Endothelial cell of umbilical vein (primary cell): Measurements from ENCODE around the gene SDCCAG8. TPM values are rescaled to one million over a fixed set of nuclear protein-coding genes. Genes with fewer than 3 reads are reported as not detected.

Source experiments
- BruUV-seq: library from RNA; stranded (reverse); fragments of 400-500 nt; replicated peaks from 2 replicates; lab custom pipeline; 2021; lab: Mats Ljungman, UMichigan
- CTCF ChIA-PET: fragments of 300-600, 350-600 bp; sonication (Branson Sonifier 250); formaldehyde crosslinking; loops from one replicate; lab custom pipeline; 2021; ENCODE audit warnings: antibody characterized with exemption, inconsistent platforms; lab: Charles Lee
- POLR2A ChIA-PET: fragments of 300-600, 350-600 bp; sonication (Branson Sonifier 250); formaldehyde crosslinking; loops from one replicate; lab custom pipeline; 2021; ENCODE audit warnings: antibody characterized with exemption, inconsistent platforms; lab: Charles Lee
- DNase-seq: peaks from one replicate; pipeline ENCODE4 v3.0.0-alpha.2; 2011; ENCODE audit warnings: low read depth, low spot score
- FAIRE-seq: peaks from 2 replicates; lab custom pipeline; 2011; peaks lifted over from hg19 to GRCh38; lab: Jason Lieb, UNC
- H2AFZ ChIP-seq: 2 replicates; pipeline ENCODE4 v1.6.0; 2012; ENCODE audit warnings: low read depth, low read length, control low read depth, inconsistent platforms
- H3K27ac ChIP-seq: 2 replicates; pipeline ENCODE4 v1.5.1; 2011; ENCODE audit warnings: low read depth, mild to moderate bottlenecking, control low read depth, low read length, moderate library complexity; ENCODE audit not compliant: insufficient read depth
- H3K27me3 ChIP-seq, 2 experiments: 2 replicates each; pipeline versions ENCODE4 v1.6.0 to v1.6.1; 2011; ENCODE audit warnings: low read length in 2 of 2, mixed read lengths in 1 of 2; ENCODE audit not compliant: control insufficient read depth in 2 of 2, insufficient read depth in 2 of 2
- H3K36me3 ChIP-seq, 2 experiments: 2 replicates in 1 of 2; 3 replicates in 1 of 2; pipeline ENCODE4 v1.5.1; 2011; ENCODE audit warnings: low read length in 2 of 2, mild to moderate bottlenecking in 1 of 2, moderate library complexity in 1 of 2; ENCODE audit not compliant: control insufficient read depth in 2 of 2, insufficient read depth in 2 of 2; ENCODE audit errors: extremely low read depth in 1 of 2
- H3K4me1 ChIP-seq: 3 replicates; pipeline ENCODE4 v1.5.1; 2011; ENCODE audit warnings: mild to moderate bottlenecking, low read length; ENCODE audit not compliant: control insufficient read depth, insufficient read depth; ENCODE audit errors: extremely low read depth
- H3K4me2 ChIP-seq: 2 replicates; pipeline ENCODE4 v1.6.1; 2011; ENCODE audit warnings: low read length, control low read depth, mixed read lengths; ENCODE audit not compliant: insufficient read depth
- H3K4me3 ChIP-seq, 3 experiments: fragments of 200-600 bp in 1 of 3; sonication (generic), shearing (Covaris generic) in 1 of 3; replicated peaks in 1 of 3; 2 replicates each; pipeline ENCODE4 v1.5.1; 2011 to 2016; ENCODE audit warnings: control low read depth in 3 of 3, low read length in 3 of 3, mild to moderate bottlenecking in 2 of 3, inconsistent platforms in 1 of 3, low read depth in 1 of 3, moderate library complexity in 1 of 3; ENCODE audit not compliant: insufficient read depth in 1 of 3
- H3K79me2 ChIP-seq: 2 replicates; pipeline ENCODE4 v1.6.0; 2012; ENCODE audit warnings: low read length, inconsistent platforms; ENCODE audit not compliant: control insufficient read depth, insufficient read depth
- H3K9ac ChIP-seq: replicated peaks from 2 replicates; pipeline ENCODE3; 2011; ENCODE audit warnings: low read length, control low read depth; ENCODE audit not compliant: insufficient read depth; ENCODE audit errors: extremely low read depth
- H3K9me1 ChIP-seq: replicated peaks from 3 replicates; pipeline ENCODE4 v1.6.0; 2011; ENCODE audit warnings: mild to moderate bottlenecking, low read length; ENCODE audit not compliant: control insufficient read depth, insufficient read depth; ENCODE audit errors: extremely low read depth
- H3K9me3 ChIP-seq: replicated peaks from 2 replicates; pipeline ENCODE4 v1.5.1; 2012; ENCODE audit warnings: low read length, inconsistent platforms; ENCODE audit not compliant: control insufficient read depth, insufficient read depth
- H4K20me1 ChIP-seq: replicated peaks from 2 replicates; pipeline ENCODE3; 2011; ENCODE audit warnings: mild to moderate bottlenecking, low read length; ENCODE audit not compliant: control insufficient read depth, insufficient read depth; ENCODE audit errors: extremely low read depth
- CTCF ChIP-seq, 2 donors: IDR thresholded peaks; 1 replicate in 1 of 2; 2 replicates in 1 of 2; pipeline ENCODE4 v1.5.1; 2011; ENCODE audit warnings: low read length in 2 of 2, mild to moderate bottlenecking in 2 of 2, moderate library complexity in 2 of 2, control low read depth in 1 of 2, inconsistent platforms in 1 of 2, low read depth in 1 of 2; ENCODE audit not compliant: insufficient read depth in 1 of 2; ENCODE audit errors: extremely low read depth in 1 of 2
- EZH2 ChIP-seq: IDR thresholded peaks from 2 replicates; pipeline ENCODE4 v1.6.1; 2012; ENCODE audit warnings: borderline replicate concordance, low read depth, mild to moderate bottlenecking, moderate library complexity, low read length, inconsistent platforms; ENCODE audit not compliant: severe bottlenecking
- GATA2 ChIP-seq: IDR thresholded peaks from 2 replicates; pipeline ENCODE4 v1.7.0; 2011; ENCODE audit warnings: low read depth, mild to moderate bottlenecking, moderate library complexity, mixed read lengths, low read length; ENCODE audit not compliant: insufficient read length, insufficient read depth
- JUN ChIP-seq: IDR thresholded peaks from 2 replicates; pipeline ENCODE4 v1.6.1; 2011; ENCODE audit warnings: borderline replicate concordance, low read depth; ENCODE audit not compliant: insufficient read length, insufficient read depth
- MYC ChIP-seq: IDR thresholded peaks from one replicate; pipeline ENCODE4 v1.6.1; 2011; ENCODE audit warnings: mild to moderate bottlenecking, low read depth, low read length
- POLR2A ChIP-seq: IDR thresholded peaks from 2 replicates; pipeline ENCODE4 v1.6.1; 2012; ENCODE audit warnings: low read depth, mild to moderate bottlenecking, control low read depth, low read length
- dilution Hi-C: fragments of 300-500 bp; cut with MboI; formaldehyde crosslinking; loops from one replicate; pipeline ENCODE4 v1.15.0; 2019; ENCODE audit warnings: low sequenced_read_pairs; ENCODE audit not compliant: extremely low pct_ligation_motif_present
- intact Hi-C: fragments of 100-400 bp; cut with micrococcal nuclease; formaldehyde crosslinking; loops from one replicate; pipeline ENCODE4 v1.10.0; 2022
- polyA plus RNA-seq, 4 experiments: library from polyadenylated mRNA; depleted of rRNA in 3 of 4; stranded (reverse) in 3 of 4; unstranded in 1 of 4; fragments of >200 nt; gene quantifications; 2 replicates each; pipeline versions ENCODE4 v1.2.1 to v1.2.3, GENCODE V29; 2011 to 2012; ENCODE audit warnings: missing spikeins in 1 of 4
- total RNA-seq: library from RNA; stranded (reverse); gene quantifications from 2 replicates; pipeline ENCODE4 v1.2.3, GENCODE V29; 2021

The SDCCAG8 gene
- total and polyA plus RNA-seq, 2 donors (not counting 3 experiments of a cell fraction or from before 2014, with no cell fraction given): 14.6 to 25.7 TPM

DNA sequence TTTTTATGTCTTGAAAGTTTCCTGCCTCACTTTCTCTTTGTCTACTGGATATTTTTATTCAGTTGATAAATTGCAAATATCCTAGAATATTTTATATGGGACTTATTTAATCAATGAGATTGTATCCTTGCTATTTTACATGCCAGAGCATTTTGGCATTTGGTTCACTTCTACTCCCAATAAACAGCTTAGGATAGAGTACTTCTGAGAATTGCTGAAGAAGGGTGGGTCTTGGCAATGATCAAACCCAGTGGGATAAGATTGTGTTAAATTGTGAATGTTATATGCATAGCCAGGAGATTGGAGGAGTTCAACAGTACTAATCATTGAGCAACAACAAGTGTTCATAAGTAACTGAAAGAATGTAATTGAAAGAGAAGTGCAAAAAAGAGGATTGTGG lies 60.1 kb downstream of the SDCCAG8 start:
- no TSS peak for BruUV-seq
- Histone ChIP-seq H2AFZ (no peak overlapping the region), H3K36me3 (peaks cover 0 to 14% of the 10 kb centered on the region in 2 experiments), H4K20me1 (no peaks in the 10 kb centered on the region), H3K4me3 (no peak overlapping the region), H3K9me1 (no peaks in the 10 kb centered on the region), H3K9me3 (no peaks in the 10 kb centered on the region), H3K27me3 (no peaks in the 10 kb centered on the region), H3K4me2 (no peak overlapping the region), H3K27ac (no peak overlapping the region), H3K79me2 (peaks cover 2% of the 10 kb centered on the region), H3K4me1 (peaks cover 4% of the 10 kb centered on the region), H3K9ac (no peak overlapping the region)
- intact Hi-C loops: no loop called here
- DNase-seq: no peak
- no peak for FAIRE-seq
- TF ChIP-seq POLR2A (no peak), GATA2 (no peak), EZH2 (no peak), CTCF (IDR thresholded peaks at IDR 0.05; ENCODE audit: extremely low read depth in 1 of 2, insufficient read depth in 1 of 2, low read depth in 1 of 2, low read length in 2 of 2) (no peak), MYC (no peak)
- dilution Hi-C loops: no loop called here
- POLR2A ChIA-PET: no interaction called here
- CTCF ChIA-PET: no interaction called here

DNA sequence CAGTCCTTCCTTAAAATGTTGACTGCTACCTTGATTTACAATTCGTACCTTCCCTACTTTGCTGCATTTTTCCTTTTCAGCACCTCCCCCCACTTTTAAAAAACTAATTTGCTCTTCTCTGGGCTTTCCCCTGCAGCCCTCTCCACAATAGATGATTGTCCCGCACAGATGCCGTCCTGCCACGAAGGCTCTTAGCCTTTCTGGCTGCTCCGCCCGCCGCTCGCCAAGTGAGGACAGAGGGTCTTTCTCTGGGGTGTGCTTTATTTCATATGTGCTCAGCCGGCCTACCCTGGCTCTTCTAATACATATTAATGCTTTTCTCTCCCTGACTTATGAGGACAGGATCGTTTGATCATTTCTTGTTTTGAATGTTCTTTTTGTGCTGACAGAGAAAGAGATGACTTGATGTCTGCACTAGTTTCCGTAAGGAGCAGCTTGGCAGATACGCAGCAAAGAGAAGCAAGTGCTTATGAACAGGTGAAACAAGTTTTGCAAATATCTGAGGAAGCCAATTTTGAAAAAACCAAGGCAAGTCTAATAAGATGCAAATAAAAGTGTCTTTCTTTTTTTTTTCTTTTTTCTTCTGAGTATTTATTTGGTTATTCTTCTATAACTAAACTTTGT lies 60.6 kb downstream of the SDCCAG8 start:
- H3K27ac ChIP-seq: no peak overlapping the region
- DNase-seq (no peak), FAIRE-seq (no peak)
- H2AFZ ChIP-seq: no peak overlapping the region
- POLR2A ChIA-PET: no interaction called here
- dilution Hi-C loops (no loop called here), intact Hi-C loops (no loop called here)
- TF ChIP-seq JUN: no peak
- TF ChIP-seq GATA2: no peak
- no peak for TF ChIP-seq CTCF (IDR thresholded peaks at IDR 0.05; ENCODE audit: extremely low read depth in 1 of 2, insufficient read depth in 1 of 2, low read depth in 1 of 2, low read length in 2 of 2)
- no peak for TF ChIP-seq MYC
- H3K9me3 ChIP-seq: no peaks in the 10 kb centered on the region
- no peaks in the 10 kb centered on the region for H3K4me1 ChIP-seq
- no peaks in the 10 kb centered on the region for H3K27me3 ChIP-seq
- BruUV-seq: no TSS peak
- peaks cover 2% of the 10 kb centered on the region for H3K79me2 ChIP-seq
- H4K20me1 ChIP-seq: no peaks in the 10 kb centered on the region
- no peak overlapping the region for H3K4me3 ChIP-seq
- H3K36me3 ChIP-seq: peaks cover 0 to 14% of the 10 kb centered on the region in 2 experiments
- no peak overlapping the region for H3K4me2 ChIP-seq
- H3K9me1 ChIP-seq: no peaks in the 10 kb centered on the region
- CTCF ChIA-PET: no interaction called here
- H3K9ac ChIP-seq: no peak overlapping the region
